ENCODE results near the gene FAM170B.

DNA sequence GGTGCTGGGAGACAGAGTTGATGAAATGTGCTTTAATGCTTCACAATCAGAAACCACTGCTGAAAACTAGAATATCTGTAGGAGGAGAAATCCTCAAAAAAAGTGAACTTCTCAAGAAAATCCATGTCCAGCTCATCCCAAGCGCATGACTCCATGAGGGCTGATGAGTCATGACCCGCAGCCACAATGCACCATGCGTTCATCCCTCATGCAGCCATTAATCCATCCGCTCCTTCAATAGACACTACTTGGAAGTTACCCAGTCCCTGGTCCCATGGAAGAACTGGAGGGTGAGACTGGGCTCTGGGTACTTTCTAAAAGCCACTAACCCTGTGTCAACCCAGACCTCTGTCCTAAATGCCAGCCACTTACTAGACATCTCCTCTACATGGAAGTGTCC, 29.9 kb upstream of the FAM170B start:
- TF ChIP-seq, protein P1, sequence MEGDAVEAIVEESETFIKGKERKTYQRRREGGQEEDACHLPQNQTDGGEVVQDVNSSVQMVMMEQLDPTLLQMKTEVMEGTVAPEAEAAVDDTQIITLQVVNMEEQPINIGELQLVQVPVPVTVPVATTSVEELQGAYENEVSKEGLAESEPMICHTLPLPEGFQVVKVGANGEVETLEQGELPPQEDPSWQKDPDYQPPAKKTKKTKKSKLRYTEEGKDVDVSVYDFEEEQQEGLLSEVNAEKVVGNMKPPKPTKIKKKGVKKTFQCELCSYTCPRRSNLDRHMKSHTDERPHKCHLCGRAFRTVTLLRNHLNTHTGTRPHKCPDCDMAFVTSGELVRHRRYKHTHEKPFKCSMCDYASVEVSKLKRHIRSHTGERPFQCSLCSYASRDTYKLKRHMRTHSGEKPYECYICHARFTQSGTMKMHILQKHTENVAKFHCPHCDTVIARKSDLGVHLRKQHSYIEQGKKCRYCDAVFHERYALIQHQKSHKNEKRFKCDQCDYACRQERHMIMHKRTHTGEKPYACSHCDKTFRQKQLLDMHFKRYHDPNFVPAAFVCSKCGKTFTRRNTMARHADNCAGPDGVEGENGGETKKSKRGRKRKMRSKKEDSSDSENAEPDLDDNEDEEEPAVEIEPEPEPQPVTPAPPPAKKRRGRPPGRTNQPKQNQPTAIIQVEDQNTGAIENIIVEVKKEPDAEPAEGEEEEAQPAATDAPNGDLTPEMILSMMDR (IDR thresholded peaks at IDR 0.05) = no peak
- TF ChIP-seq POLR2A (IDR thresholded peaks at IDR 0.05) = no peak

All from vagina (tissue), 2 donors.